ENCODE data around the gene NR1D2. TPM values are rescaled to one million over a fixed set of nuclear protein-coding genes. Genes with fewer than 3 reads are reported as not detected.

Gene NR1D2
- total and polyA plus RNA-seq, 2 donors (not counting 1 experiment from before 2014, with no cell fraction given), result 9.9 to 58.2 TPM

- Histone ChIP-seq H3K9ac (ENCODE audit: low read length) (no peak overlapping the region), H3K27me3 (replicated peaks in 1 of 4; ENCODE audit: control extremely low read depth in 1 of 4, control insufficient read depth in 3 of 4, insufficient read depth in 4 of 4, low read length in 3 of 4) (no peaks in the 10 kb centered on the region), H3K9me3 (ENCODE audit: control extremely low read depth in 1 of 3, control insufficient read depth in 2 of 3, insufficient read depth in 1 of 3, low read length in 2 of 3) (no peaks in the 10 kb centered on the region), H3K36me3 (replicated peaks in 1 of 2; ENCODE audit: control extremely low read depth in 1 of 2, control insufficient read depth in 1 of 2, extremely low read depth in 1 of 2, insufficient read depth in 2 of 2, low read length in 1 of 2) (no peaks in the 10 kb centered on the region), H2AFZ (ENCODE audit: insufficient read depth, low read depth, low read length, poor library complexity, severe bottlenecking) (no peak overlapping the region), H4K20me1 (ENCODE audit: control insufficient read depth, insufficient read depth, low read length, poor library complexity, severe bottlenecking) (no peaks in the 10 kb centered on the region), H3K27ac (ENCODE audit: low read length in 2 of 2) (no peak overlapping the region), H3K4me1 (ENCODE audit: control insufficient read depth in 2 of 2, insufficient read depth in 2 of 2, low read length in 2 of 2) (no peaks in the 10 kb centered on the region), H3K4me3 (ENCODE audit: control extremely low read depth in 1 of 5, extremely low read depth in 1 of 5, insufficient read depth in 1 of 5, low read depth in 2 of 5, low read length in 4 of 5) (no peak overlapping the region), H3K79me2 (ENCODE audit: control insufficient read depth, insufficient read depth, low read length) (no peaks in the 10 kb centered on the region), H3K4me2 (replicated peaks; ENCODE audit: low read depth, low read length, poor library complexity, severe bottlenecking) (no peak overlapping the region)
- intact Hi-C loops (cut with micrococcal nuclease), result no loop called here
- POLR2A ChIA-PET, result no interaction called here
- Mint-ChIP-seq H3K27ac (no peak overlapping the region), H3K4me1 (no peaks in the 10 kb centered on the region), H3K9me3 (ENCODE audit: insufficient read depth) (no peaks in the 10 kb centered on the region), H3K4me3 (no peak overlapping the region), H3K27me3 (peaks cover 2% of the 10 kb centered on the region)
- TF ChIP-seq EZH2 (IDR thresholded peaks at IDR 0.05; ENCODE audit: borderline replicate concordance, insufficient read depth, low read depth, low read length, poor library complexity, severe bottlenecking) (no peak), CTCF (IDR thresholded peaks at IDR 0.05) (no peak)
- 94% methylated on average over 23 of the region's 26 CpGs for WGBS (ENCODE audit: insufficient coverage)
- DNase-seq (no peak), ATAC-seq (ENCODE audit: low read depth) (no peak)
- CTCF ChIA-PET, result no interaction called here
Measured at GRCh38 chr3:24018784-24019570, 73.9 kb downstream of the NR1D2 start.

- intact Hi-C loops (cut with micrococcal nuclease), result no loop called here
- Histone ChIP-seq H3K36me3 (replicated peaks in 1 of 2; ENCODE audit: control extremely low read depth in 1 of 2, control insufficient read depth in 1 of 2, extremely low read depth in 1 of 2, insufficient read depth in 2 of 2, low read length in 1 of 2) (no peaks in the 10 kb centered on the region), H2AFZ (ENCODE audit: insufficient read depth, low read depth, low read length, poor library complexity, severe bottlenecking) (no peak overlapping the region), H4K20me1 (ENCODE audit: control insufficient read depth, insufficient read depth, low read length, poor library complexity, severe bottlenecking) (no peaks in the 10 kb centered on the region), H3K27ac (ENCODE audit: low read length in 2 of 2) (no peak overlapping the region), H3K4me1 (ENCODE audit: control insufficient read depth in 2 of 2, insufficient read depth in 2 of 2, low read length in 2 of 2) (no peaks in the 10 kb centered on the region), H3K9me3 (ENCODE audit: control extremely low read depth in 1 of 3, control insufficient read depth in 2 of 3, insufficient read depth in 1 of 3, low read length in 2 of 3) (no peaks in the 10 kb centered on the region), H3K9ac (ENCODE audit: low read length) (no peak overlapping the region), H3K4me3 (ENCODE audit: control extremely low read depth in 1 of 5, extremely low read depth in 1 of 5, insufficient read depth in 1 of 5, low read depth in 2 of 5, low read length in 4 of 5) (no peak overlapping the region), H3K79me2 (ENCODE audit: control insufficient read depth, insufficient read depth, low read length) (no peaks in the 10 kb centered on the region), H3K27me3 (replicated peaks in 1 of 4; ENCODE audit: control extremely low read depth in 1 of 4, control insufficient read depth in 3 of 4, insufficient read depth in 4 of 4, low read length in 3 of 4) (no peaks in the 10 kb centered on the region), H3K4me2 (replicated peaks; ENCODE audit: low read depth, low read length, poor library complexity, severe bottlenecking) (no peak overlapping the region)
- WGBS (ENCODE audit: insufficient coverage), result 88% methylated on average over 4 of the region's 4 CpGs
- Mint-ChIP-seq H3K4me1 (no peaks in the 10 kb centered on the region), H3K27me3 (peaks cover 3% of the 10 kb centered on the region), H3K27ac (no peak overlapping the region), H3K9me3 (ENCODE audit: insufficient read depth) (no peaks in the 10 kb centered on the region), H3K4me3 (no peak overlapping the region)
- ATAC-seq (ENCODE audit: low read depth), result no peak
- ChIA-PET CTCF (no interaction called here), POLR2A (no interaction called here)
- TF ChIP-seq EZH2 (IDR thresholded peaks at IDR 0.05; ENCODE audit: borderline replicate concordance, insufficient read depth, low read depth, low read length, poor library complexity, severe bottlenecking), result no peak
- TF ChIP-seq CTCF (IDR thresholded peaks at IDR 0.05), result no peak
- no peak for DNase-seq
Measured at GRCh38 chr3:24019585-24019984, 74.5 kb downstream of the NR1D2 start.
